GM21515 (cell line): ENCODE results near the gene RAX2.
"Not testable (repeated sequence)": the region's sequence is repeated elsewhere in the genome, so short reads cannot be mapped to it uniquely, and the experiment has no call there.

Experiments
- ATAC-seq: cut with Tn5 transposase; IDR thresholded peaks from one replicate; pipeline ENCODE4 v1.9.1; 2021; ENCODE audit not compliant: unreplicated experiment

The RAX2 gene

GRCh38 chr19:3762130-3762473, 9.9 kb downstream of the RAX2 start:
- ATAC-seq = no peak

GRCh38 chr19:3761382-3762129, 10.5 kb downstream of the RAX2 start, which contains the start of gene APBA3:
APBA3 (minus strand) TSS chr19:3761692; CDS start chr19:3760264, 1,428 bp downstream.
- ATAC-seq = peak; percentile 57

GRCh38 chr19:3760871-3761361, 11.1 kb downstream of the RAX2 start:
- ATAC-seq = no peak

GRCh38 chr19:3759482-3760254, 12.4 kb downstream of the RAX2 start:
- no peak for ATAC-seq

- not testable (repeated sequence) for ATAC-seq
Observed at GRCh38 chr19:3758297-3758696, 13.7 kb downstream of the RAX2 start.

GRCh38 chr19:3757705-3758104, 14.3 kb downstream of the RAX2 start:
- ATAC-seq = not testable (repeated sequence)

GRCh38 chr19:3753631-3754410, 18.2 kb downstream of the RAX2 start:
- ATAC-seq = no peak

DNA sequence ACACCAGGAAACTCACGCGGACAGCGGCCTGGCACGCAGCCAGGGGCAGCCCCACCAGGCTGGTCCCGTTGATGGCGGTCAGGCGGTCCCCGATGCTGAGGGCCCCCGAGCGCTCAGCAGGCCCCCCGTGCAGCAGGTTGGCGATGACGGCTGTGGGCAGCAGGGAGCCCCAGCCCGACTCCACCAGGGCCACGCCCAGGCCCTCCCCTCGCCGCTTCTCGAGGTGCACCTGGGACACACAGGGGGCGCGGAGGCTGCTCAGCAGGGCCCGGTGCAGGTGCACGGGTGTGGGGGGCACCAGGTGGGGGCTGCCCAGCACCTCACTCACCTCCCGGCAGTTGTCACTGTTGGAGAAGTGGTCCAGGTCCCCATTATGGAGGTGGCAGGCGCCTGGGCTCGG, 19.5 kb downstream of the RAX2 start:
- ATAC-seq = no peak

DNA sequence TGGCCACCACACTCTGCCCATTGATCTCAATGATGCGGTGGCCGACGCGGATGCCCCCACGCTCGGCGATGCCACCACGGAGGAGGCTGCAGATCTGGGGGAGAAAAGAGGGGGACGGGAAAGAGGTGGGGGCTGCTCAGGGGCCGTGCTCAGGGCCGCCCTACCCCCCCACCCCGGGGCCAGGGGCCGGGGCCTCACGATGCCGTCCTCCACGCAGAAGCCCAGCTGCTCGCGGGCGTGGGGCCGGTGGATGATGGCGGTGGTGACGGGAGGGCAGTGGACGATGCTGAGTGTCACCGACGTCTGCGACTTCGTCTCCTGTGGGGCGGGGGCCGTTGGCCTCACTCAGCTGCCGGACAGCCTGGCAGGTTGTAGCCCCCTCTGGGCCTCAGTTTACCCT, 20.8 kb downstream of the RAX2 start:
- ATAC-seq = no peak

DNA sequence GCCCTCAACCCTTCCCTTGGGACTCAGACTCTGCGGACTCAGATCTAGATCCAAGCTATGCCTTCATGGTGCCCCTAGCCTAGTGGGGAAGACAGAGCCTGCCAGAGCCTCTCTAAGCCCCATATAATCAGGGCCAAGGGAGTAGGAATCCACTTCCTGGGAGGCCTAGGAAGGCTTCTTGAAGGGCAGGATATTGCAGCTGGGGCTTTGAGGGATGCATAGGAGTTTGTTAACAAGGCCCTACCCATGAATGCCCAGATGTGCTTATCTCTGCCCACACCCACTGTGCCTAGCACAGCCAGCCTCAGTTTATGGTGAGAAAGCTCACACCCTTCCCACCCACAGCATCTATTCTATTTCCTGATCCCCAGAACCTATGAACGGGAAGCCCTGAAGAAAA, 21.8 kb downstream of the RAX2 start:
- no peak for ATAC-seq

- no peak for ATAC-seq
Observed at GRCh38 chr19:3748965-3749364, 23.1 kb downstream of the RAX2 start.

DNA sequence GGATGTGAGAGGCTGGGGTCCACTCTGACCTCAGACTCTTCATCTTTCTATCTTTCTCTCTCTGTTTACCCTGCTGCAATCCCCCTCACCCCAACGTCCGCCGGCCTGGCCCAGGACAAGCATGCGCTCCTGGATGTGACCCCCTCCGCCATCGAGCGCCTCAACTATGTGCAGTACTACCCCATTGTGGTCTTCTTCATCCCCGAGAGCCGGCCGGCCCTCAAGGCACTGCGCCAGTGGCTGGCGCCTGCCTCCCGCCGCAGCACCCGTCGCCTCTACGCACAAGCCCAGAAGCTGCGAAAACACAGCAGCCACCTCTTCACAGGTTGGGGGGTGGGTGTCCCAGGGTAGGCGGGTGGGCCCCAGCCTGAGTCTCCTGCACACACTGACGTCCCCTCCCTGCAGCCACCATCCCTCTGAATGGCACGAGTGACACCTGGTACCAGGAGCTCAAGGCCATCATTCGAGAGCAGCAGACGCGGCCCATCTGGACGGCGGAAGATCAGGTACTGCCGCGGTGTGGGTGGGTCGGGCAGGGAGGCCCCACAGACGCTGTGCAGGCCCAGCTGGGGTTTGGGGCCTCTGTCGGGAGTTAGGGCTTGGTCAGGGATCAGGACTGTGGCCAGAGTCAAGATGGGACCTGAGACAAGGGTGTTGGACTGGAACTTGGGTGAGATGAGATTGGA, 25.5 kb downstream of the RAX2 start:
- no peak for ATAC-seq

- ATAC-seq = no peak
Observed at GRCh38 chr19:3745363-3746045, 26.5 kb downstream of the RAX2 start.

GRCh38 chr19:3743486-3743885, 28.5 kb downstream of the RAX2 start:
- ATAC-seq = no peak

- ATAC-seq = no peak
Observed at GRCh38 chr19:3740431-3740830, 31.6 kb downstream of the RAX2 start.

- ATAC-seq = no peak
Observed at GRCh38 chr19:3738477-3739220, 33.4 kb downstream of the RAX2 start.

DNA sequence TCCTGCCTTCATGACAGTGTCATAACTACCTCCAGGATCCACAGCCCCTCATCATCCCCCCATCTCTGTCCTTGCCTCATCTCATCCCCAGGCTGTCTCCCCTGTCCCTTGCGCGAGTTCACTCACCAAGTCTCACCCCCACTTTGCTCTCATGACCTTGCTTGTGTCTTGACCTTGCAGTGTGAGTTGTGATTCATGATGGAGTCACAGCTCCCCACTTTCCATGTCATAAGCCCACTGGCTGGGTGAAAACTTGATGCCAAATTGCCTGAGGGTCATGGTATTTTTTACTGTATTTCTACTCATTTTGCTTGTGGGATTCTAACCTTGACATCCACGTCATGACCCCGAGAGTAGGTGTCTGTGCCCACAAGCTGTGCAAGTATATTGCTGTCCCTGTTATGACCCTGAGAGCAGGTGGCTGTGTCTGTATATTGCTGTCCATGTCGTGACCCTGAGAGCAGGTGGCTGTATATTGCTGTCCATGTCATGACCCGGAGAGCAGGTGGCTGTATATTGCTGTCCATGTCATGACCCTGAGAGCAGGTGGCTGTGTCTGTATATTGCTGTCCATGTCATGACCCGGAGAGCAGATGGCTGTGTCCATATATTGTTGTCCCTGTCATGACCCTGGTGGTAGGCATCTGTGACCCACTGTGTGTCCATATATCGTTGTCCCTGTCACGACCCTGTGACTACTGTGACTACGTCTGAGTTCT, 34.4 kb downstream of the RAX2 start:
- no peak for ATAC-seq

GRCh38 chr19:3736106-3736724, 35.8 kb downstream of the RAX2 start:
- no peak for ATAC-seq

DNA sequence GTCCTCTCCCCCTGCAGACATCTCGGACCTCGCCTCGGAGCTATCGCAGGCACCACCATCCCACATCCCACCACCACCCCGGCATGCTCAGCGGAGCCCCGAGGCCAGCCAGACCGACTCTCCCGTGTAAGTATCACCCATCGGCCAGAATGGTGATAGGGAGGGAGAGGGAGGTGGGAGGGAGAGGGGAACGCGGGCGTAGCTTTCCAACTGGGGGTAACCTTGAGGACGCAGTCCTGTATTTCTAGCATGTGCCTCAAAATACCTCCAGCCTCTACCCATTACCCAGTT, 37.8 kb downstream of the RAX2 start:
- ATAC-seq = no peak
